GM18519 (cell line): ENCODE data around the gene RAB7B.

Source experiments
- ATAC-seq: cut with Tn5 transposase; IDR thresholded peaks from one replicate; pipeline ENCODE4 v1.9.1; 2021; ENCODE audit warnings: mild to moderate bottlenecking, moderate library complexity; ENCODE audit not compliant: unreplicated experiment, low FRiP score

The RAB7B gene

GRCh38 chr1:205954819-205955404 is 48.3 kb downstream of the RAB7B start:
- no peak for ATAC-seq

GRCh38 chr1:205951746-205952145 is 51.4 kb downstream of the RAB7B start:
- no peak for ATAC-seq

- ATAC-seq: no peak
These were observed 52.2 kb downstream of the RAB7B start for GRCh38 chr1:205950826-205951549.

- ATAC-seq: no peak
These were observed 52.9 kb downstream of the RAB7B start for GRCh38 chr1:205950280-205950679.

- ATAC-seq: no peak
These were observed 53.4 kb downstream of the RAB7B start for GRCh38 chr1:205949753-205950152.

GRCh38 chr1:205948886-205949285 is 54.3 kb downstream of the RAB7B start:
- ATAC-seq: no peak

- no peak for ATAC-seq
These were observed 55.2 kb downstream of the RAB7B start for GRCh38 chr1:205948039-205948438.

- ATAC-seq: no peak
These were observed 56.2 kb downstream of the RAB7B start for GRCh38 chr1:205947024-205947423.

GRCh38 chr1:205945069-205945468 is 58.1 kb downstream of the RAB7B start:
- ATAC-seq: no peak

- ATAC-seq: no peak
These were observed 58.7 kb downstream of the RAB7B start for GRCh38 chr1:205944525-205944924.

- ATAC-seq: no peak
These were observed 60.0 kb downstream of the RAB7B start, which contains the start of gene SLC26A9 for GRCh38 chr1:205943245-205943644. TSS of gene SLC26A9 (minus strand) at chr1:205943456. CDS start at chr1:205935820, 7,636 bp downstream.

GRCh38 chr1:205942631-205943159 is 60.5 kb downstream of the RAB7B start:
- no peak for ATAC-seq

- ATAC-seq: no peak
These were observed 62.5 kb downstream of the RAB7B start for GRCh38 chr1:205940710-205941109.

GRCh38 chr1:205939690-205940330 is 63.4 kb downstream of the RAB7B start:
- no peak for ATAC-seq

- no peak for ATAC-seq
These were observed 64.5 kb downstream of the RAB7B start for GRCh38 chr1:205938682-205939081.

- ATAC-seq: no peak
These were observed 66.2 kb downstream of the RAB7B start for GRCh38 chr1:205936846-205937586.

- no peak for ATAC-seq
These were observed 66.9 kb downstream of the RAB7B start for GRCh38 chr1:205936311-205936710.

- ATAC-seq: no peak
These were observed 67.3 kb downstream of the RAB7B start for GRCh38 chr1:205935869-205936268.

GRCh38 chr1:205934788-205935187 is 68.4 kb downstream of the RAB7B start:
- no peak for ATAC-seq

GRCh38 chr1:205933671-205934618 is 69.2 kb downstream of the RAB7B start:
- no peak for ATAC-seq
